ENCODE data around the gene MCMBP.
"Not testable (repeated sequence)": the region's sequence is repeated elsewhere in the genome, so short reads cannot be mapped to it uniquely, and the experiment has no call there.

The MCMBP gene

DNA sequence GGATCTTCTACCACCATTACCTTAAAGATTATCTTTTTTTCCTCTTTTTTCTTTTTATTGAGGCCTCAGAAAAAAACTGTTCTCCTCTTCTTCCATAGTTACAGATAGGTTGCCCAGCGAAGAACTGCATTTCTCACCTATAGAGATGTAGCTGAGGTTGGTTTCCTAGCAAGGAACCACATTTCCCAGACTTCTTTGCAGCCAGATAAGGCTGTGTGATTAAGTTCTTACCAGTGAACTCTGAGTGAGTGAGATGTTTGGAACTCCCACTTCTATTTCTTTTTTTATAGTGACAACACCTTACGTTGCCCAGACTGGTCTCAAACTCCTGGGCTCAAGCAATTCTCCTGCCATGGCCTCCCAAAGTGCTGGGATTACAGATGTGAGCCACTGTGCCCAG, 5.9 kb upstream of the MCMBP start:
- DNase-seq (ENCODE audit: low spot score): no peak

DNA sequence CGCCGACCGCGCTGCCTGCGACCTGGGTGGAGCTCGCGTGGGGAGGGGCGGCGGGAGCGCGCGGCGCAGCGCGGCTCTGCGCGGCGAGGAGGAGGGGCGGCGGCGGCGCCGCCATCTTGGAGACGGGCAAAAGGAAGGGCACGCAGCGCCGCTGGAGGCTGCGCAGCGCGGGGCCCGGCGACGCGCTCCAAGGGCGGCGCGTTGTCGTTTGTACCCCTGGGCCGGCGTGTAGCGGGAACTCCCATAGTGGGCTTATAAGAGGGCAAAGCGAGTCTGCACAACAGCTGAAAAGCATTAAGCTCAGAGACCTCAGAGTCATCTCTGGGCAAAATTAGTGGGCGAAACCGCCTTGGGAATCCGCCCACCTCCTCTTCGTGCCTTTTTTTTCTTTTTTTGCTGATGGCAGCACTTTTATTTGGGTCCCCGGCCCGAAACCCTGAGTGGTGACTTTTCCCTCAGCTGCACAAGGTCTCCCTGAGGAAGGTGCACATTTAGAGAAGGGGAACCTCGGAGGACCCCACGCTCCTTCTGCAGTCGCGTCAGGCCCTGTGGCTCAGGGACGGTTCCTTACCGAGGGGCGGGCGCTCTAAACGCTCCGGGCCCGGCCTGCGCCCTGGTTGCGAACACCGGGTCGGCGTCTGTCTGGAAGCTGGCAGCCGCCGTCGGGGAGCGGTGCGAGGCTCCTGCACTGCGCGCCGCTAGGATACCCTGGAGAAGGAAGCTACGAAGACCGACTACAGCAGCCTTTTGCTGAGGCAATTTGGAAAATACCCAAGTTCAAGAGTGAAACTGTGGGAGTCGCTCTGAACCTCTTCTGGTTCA, 428 bp upstream of the MCMBP start:
- DNase-seq (ENCODE audit: low spot score): peak; percentile 88

DNA sequence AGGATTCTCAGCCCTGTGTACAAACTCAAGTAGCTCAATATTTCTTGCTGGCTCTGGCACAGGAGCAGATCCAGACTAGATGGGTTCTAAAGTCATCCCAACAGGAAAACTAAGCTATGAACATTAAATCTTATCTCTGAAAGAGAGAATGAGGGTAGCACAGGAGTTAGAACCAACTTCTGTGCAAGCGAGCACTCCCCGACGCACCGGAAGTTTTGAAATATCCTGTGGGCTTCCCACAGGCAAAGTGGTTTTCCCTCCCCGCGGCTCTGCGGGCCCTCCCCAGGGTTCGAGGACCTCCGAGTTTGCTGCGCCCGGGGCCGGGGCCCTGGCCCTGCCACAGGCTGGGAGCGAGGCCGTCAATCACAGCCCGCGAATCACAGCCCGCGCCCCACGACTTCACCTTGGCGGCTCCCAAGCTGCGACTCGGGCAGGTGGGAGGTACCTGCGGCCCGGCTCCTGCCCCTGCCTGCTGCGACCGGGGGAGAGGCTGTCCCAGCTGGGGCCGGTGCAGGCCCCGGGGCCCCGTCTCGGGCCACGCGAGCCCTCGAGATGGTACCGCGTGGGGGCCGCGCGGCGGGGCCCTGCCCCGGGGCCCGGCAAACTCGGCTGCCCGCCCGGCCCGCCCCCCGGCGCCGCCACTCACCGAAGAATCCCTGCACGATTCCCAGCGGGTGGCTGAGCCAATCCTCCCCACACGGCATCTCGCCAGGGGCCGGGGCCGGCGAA, 598 bp downstream of the MCMBP start:
- DNase-seq (ENCODE audit: low spot score): peak; percentile 53

DNA sequence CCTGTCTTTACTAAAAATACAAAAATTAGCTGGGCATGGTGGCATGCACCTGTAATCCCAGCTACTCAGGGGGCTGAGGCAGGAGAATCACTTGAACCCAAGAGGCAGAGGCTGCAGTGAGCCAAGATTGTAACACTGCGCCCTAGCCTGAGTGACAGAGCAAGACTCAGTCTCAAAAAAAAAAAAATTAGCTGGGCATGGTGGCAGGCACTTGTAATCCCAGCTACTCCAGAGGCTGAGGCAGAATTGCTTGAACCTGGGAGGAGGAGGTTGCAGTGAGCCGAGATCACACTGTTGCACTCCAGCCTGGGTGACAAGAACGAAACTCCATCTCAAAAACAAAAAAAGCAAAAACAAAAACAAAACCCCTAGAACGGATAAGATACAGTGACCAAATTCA, 3.2 kb downstream of the MCMBP start:
- not testable (repeated sequence) for DNase-seq (ENCODE audit: low spot score)

GRCh38 chr10:119867317-119867716, 5.3 kb downstream of the MCMBP start:
- DNase-seq (ENCODE audit: low spot score): no peak

DNA sequence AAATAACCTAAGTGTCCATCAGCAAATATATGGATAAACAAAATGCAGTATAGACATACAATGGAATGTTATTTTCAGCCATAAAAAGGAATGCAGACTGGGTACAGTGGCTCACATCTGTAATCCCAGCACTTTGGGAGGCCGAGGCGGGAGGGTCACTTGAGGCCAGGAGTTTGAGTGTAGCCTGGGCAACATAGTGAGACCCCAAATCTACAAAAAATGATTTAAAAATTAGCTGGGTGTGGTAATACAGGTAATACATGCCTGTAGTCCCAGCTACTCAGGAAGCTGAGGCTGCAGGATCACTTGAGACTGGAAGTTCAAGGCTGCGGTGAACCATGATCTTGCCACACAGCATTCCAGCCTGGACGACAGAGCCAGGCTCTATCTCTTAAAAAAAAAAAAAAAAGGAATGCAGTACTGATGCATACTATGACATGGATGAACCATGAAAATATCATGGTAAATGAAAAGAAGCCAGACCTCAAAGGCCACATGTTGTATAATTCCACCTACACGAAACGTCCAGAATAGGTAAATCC, 6.9 kb downstream of the MCMBP start:
- no peak for DNase-seq (ENCODE audit: low spot score)

DNA sequence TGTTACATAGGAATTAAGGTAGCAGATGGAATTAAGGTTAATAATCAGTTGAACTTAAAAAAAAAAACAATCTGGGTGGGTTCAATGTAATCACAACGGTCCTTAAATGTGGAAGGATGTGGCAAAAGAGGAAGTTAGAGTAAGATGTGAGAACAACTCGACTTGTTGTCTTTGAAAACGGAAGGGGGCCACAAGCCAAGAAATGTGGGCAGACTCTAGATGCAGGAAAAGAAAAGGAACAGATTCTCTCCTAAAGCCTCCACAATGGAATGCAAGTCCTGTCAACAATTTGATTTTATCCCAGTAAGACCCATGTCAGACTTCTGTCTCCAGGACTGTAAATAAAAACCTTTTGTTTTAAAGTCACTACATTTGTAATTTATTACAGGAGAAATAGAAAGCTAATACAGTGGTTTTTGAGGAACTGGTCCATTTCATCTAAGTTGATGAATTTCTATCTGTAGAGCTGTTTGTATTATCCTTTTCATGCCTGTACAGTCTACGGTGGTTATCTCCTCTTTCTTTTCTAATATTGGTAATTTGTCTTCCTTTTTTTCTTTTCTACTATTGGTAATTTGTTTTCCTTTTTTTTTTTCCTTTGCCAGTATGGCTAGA, 8.6 kb downstream of the MCMBP start:
- DNase-seq (ENCODE audit: low spot score): peak; percentile 13

GRCh38 chr10:119862524-119862923, 10.1 kb downstream of the MCMBP start:
- no peak for DNase-seq (ENCODE audit: low spot score)

GRCh38 chr10:119860866-119861607, 11.6 kb downstream of the MCMBP start:
- peak; percentile 31 for DNase-seq (ENCODE audit: low spot score)

DNA sequence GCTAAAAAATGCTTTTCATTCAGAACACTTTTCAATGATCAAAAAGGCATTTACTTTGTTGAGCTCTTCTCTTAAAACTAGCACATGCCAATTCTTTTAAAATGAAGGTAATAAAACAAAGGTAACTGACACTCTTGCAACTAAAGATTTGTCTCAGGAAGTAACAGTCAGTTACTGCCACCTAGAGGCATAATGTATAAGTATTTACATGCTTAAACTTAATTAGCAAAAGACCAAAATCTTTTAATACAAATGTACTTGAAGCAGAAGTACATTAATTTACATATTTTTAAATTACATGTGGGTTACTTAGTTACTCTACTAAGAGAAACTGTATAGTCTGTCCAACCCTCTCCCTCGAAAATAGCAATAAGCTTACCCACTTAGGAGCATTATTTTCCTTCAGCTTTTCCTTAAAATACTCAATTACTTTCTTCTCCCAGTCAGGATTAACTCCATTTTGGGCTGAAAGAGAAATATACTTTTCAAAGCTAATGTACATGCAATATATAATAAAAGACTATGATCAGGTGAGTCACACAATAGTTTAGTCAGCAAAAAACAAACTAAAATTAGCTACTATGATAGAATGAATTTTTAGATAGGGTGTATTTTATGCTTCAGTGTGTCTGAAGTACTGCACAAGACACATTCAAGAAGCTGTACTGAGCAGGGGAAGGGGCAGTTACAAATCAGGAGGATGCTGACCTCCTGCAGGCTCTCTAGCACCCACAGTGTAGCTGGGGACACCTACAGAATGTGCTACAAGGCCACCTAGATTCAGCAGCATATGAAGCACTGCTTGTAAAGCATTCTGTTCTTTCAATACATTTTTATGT, 13.0 kb downstream of the MCMBP start:
- peak; percentile 75 for DNase-seq (ENCODE audit: low spot score)

- no peak for DNase-seq (ENCODE audit: low spot score)
Measured at GRCh38 chr10:119858063-119858462, 14.6 kb downstream of the MCMBP start.

DNA sequence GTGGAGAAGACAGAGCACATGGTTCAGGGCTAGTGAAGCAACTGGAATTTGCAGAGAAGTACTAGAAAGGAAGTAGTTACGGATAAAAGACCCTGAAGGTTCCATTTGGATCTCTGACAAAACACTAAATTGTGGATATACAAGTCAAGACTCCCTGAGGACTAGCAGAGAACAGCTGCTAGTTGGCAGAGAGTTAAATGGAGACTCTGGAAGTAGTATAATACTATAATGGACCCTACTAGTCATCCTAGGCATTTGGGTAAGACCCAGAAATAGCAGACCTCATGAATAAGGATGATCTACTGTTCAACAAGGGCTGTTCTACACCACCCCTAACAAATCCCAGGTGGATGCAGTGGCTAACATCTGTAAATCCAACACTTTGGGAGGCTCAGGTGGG, 19.1 kb downstream of the MCMBP start:
- no peak for DNase-seq (ENCODE audit: low spot score)

- no peak for DNase-seq (ENCODE audit: low spot score)
Measured at GRCh38 chr10:119852822-119853221, 19.8 kb downstream of the MCMBP start.

DNA sequence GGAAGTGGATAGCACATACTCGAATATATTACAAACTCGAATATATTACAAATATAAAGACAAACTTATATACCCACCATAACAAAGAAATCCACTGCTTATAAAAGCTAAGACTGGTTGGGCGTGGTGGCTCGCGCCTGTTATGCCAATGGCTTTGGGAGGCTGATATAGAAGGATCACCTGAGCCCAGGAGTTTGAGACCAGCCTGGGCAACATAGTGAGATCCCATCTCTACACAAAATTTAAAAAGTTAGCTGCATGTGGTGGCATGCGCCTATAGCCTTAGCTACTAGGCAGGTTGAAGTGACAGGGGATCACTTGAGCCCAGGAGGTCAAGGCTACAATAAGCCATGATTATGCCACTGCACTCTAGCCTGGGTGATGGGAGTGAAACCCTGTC, 20.4 kb downstream of the MCMBP start:
- DNase-seq (ENCODE audit: low spot score): no peak

- no peak for DNase-seq (ENCODE audit: low spot score)
Measured at GRCh38 chr10:119849944-119850343, 22.7 kb downstream of the MCMBP start.

DNA sequence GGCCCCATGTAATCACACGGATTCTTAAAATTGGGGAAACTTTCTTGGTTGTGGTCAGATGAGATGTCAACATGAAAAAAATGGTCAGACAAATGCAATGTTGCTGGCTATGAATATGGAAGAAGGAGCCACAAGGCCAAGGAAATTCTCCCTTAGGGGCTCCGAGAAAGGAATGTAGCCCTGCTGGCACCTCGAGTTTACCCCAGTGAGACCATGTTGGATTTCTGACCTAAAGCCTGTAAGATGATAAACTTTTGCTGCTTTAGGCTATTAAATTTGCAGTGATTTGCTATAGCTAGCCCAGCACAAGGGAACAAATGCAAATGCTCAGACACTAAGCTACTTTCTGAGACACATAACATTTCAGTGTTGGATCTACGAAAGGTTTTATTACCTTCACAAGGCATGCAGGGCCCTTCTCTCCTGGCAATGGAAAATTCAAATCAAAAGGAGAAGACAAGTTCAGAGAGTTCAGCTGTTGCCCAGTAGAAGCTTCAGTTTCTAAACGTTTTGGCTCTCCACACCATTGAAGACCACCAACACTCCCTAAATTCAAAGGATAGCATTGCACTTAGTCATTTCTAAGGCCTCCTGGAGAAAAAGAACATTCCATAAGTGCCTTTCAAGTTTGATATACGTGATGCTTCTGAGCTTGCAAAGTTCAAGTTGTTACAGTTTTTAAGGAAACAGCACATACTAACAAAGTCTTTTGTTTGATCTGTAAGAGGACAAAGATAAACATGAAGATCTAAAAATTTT, 23.4 kb downstream of the MCMBP start:
- DNase-seq (ENCODE audit: low spot score): no peak

DNA sequence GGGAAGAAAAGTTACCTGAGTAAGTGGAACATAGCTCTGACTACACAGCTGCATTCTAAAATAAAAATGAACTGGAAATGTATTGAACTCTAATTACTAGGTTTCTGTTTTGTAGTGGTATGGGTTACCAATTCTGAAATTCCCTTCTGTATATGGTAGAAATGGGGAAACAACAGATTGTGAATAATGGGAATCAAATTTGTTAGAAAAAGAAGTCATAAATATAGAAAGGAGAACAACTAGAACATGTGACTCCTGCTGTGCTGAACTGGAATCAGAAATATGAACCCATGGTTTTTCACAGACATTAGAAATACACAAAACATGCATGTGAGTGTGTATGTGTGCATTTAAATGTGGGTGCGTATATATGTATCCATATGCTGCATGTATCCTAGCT, 27.0 kb downstream of the MCMBP start:
- no peak for DNase-seq (ENCODE audit: low spot score)

GRCh38 chr10:119834188-119834587, 38.5 kb downstream of the MCMBP start:
- no peak for DNase-seq (ENCODE audit: low spot score)

DNA sequence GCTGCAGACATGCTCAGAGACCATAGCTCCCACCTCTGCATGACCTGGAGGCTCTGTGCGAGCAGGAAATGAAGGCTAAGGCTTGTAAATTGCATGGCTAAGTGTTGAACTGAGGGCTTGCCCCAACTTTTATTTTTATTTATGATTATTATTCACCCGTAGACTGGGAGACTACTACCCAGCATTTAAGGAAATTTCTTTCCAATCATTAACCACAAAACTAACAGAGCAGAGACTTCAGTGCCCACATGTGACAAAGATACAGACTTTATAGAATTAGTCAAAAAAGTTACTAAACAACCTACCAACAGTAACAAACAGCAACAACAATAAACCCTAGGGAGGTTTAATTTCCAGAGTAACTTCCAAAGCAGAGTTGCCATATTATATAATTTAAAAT, 39.7 kb downstream of the MCMBP start:
- DNase-seq (ENCODE audit: low spot score): no peak

DNA sequence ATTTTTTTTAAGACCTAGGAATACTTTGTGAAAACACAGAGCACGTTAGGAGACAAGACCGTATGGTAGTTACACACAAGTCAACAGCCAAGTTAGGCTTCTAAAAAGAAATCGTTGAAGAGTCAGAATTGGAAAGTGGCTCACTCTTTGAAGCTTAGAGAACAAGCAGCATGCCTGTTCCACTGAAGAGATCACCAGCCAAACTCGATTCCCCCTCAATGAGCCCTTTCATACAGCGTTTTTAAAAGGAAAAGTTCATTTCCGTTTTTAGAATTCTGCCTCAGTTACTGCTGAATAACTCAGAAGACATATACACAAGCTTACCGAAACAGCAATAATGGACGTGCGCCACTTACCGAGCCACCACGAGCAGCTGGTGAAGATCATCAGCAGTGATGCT, 41.0 kb downstream of the MCMBP start:
- DNase-seq (ENCODE audit: low spot score): no peak

Data from NAMALWA (cell line).